Body of pancreas (tissue), 4 donors: Measurements from ENCODE around the gene CREB3.

ENCODE experiments used
- POLR2A ChIP-seq, 3 donors: fragments of 450-650 bp; IDR thresholded peaks; one replicate each; pipeline ENCODE4 v1.6.1; 2016; ENCODE audit warnings: antibody characterized with exemption in 3 of 3, mild to moderate bottlenecking in 2 of 3
- TF ChIP-seq, protein P1 (sequence below), 7 experiments: fragments of 450-650 bp in 4 of 7; fragments of 200-600 bp in 3 of 7; sonication (generic) in 3 of 7; IDR thresholded peaks; one replicate each; pipeline ENCODE4 v1.5.1; 2016 to 2019; ENCODE audit warnings: antibody characterized with exemption in 7 of 7

DNA sequence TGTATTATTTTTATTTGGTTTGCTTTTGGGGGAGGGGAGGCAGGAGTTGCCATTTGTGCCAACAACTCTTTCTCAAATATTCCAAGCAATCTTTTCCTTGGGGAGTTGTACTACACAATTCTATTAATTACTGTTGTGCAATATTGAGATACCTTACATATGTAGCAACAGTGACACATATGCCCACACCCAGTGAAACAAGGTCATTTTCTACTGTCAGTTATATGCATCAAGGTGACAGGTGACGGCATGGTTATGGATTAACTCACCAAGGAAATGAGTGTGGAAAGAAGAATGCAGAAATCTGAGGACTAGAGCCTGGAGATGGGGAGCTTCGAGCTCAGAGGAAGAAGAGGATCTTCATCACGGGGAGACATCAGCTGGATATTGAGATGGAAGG, 39.5 kb downstream of the CREB3 start:
- TF ChIP-seq, protein P1, sequence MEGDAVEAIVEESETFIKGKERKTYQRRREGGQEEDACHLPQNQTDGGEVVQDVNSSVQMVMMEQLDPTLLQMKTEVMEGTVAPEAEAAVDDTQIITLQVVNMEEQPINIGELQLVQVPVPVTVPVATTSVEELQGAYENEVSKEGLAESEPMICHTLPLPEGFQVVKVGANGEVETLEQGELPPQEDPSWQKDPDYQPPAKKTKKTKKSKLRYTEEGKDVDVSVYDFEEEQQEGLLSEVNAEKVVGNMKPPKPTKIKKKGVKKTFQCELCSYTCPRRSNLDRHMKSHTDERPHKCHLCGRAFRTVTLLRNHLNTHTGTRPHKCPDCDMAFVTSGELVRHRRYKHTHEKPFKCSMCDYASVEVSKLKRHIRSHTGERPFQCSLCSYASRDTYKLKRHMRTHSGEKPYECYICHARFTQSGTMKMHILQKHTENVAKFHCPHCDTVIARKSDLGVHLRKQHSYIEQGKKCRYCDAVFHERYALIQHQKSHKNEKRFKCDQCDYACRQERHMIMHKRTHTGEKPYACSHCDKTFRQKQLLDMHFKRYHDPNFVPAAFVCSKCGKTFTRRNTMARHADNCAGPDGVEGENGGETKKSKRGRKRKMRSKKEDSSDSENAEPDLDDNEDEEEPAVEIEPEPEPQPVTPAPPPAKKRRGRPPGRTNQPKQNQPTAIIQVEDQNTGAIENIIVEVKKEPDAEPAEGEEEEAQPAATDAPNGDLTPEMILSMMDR (IDR thresholded peaks at IDR 0.05) = no peak
- no peak for TF ChIP-seq POLR2A (IDR thresholded peaks at IDR 0.05)
